ENCODE measurements around the gene SBK1. TPM values are rescaled to one million over a fixed set of nuclear protein-coding genes. Genes with fewer than 3 reads are reported as not detected.
"Not testable (repeated sequence)": the region's sequence is repeated elsewhere in the genome, so short reads cannot be mapped to it uniquely, and the experiment has no call there.

The SBK1 gene
- total and polyA plus RNA-seq, 2 experiments from 2014 or later, result 4.2 to 9.7 TPM

- not testable (repeated sequence) for H3K27me3 ChIP-seq; H2AFZ ChIP-seq; H3K36me3 ChIP-seq (replicated peaks; ENCODE audit: insufficient read depth, low read depth); H3K4me2 ChIP-seq; H3K27ac ChIP-seq; H3K79me2 ChIP-seq; H3K4me1 ChIP-seq (ENCODE audit: insufficient read depth); H3K4me3 ChIP-seq; H3K9me3 ChIP-seq (ENCODE audit: low read depth); H4K20me1 ChIP-seq (ENCODE audit: insufficient read depth, poor library complexity, severe bottlenecking); H3K9me2 ChIP-seq (replicated peaks; ENCODE audit: insufficient read depth); DNase-seq (ENCODE audit: low spot score)
- WGBS (ENCODE audit: low lambda C conversion rate, missing lambda C conversion rate), result 96% methylated on average over 5 of the region's 6 CpGs
Observed at GRCh38 chr16:28338230-28338629, 45.9 kb downstream of the SBK1 start.

GRCh38 chr16:28362600-28362999 is 70.3 kb downstream of the SBK1 start:
- not testable (repeated sequence) for H3K4me2 ChIP-seq; H3K79me2 ChIP-seq; H2AFZ ChIP-seq; H3K27me3 ChIP-seq; H3K4me1 ChIP-seq (ENCODE audit: insufficient read depth); H3K9me2 ChIP-seq (replicated peaks; ENCODE audit: insufficient read depth); H4K20me1 ChIP-seq (ENCODE audit: insufficient read depth, poor library complexity, severe bottlenecking); H3K4me3 ChIP-seq; DNase-seq (ENCODE audit: low spot score); H3K9me3 ChIP-seq (ENCODE audit: low read depth); H3K27ac ChIP-seq; H3K36me3 ChIP-seq (replicated peaks; ENCODE audit: insufficient read depth, low read depth)
- WGBS (ENCODE audit: low lambda C conversion rate, missing lambda C conversion rate), result 89% methylated on average over 1 of the region's 5 CpGs

GRCh38 chr16:28363408-28363807 is 71.1 kb downstream of the SBK1 start, which contains the start of gene NPIPB6:
NPIPB6 (minus strand) TSS chr16:28363508; CDS start chr16:28362822, 686 bp downstream.
- H4K20me1 ChIP-seq (ENCODE audit: insufficient read depth, poor library complexity, severe bottlenecking); H2AFZ ChIP-seq; H3K9me3 ChIP-seq (ENCODE audit: low read depth); H3K27ac ChIP-seq; H3K36me3 ChIP-seq (replicated peaks; ENCODE audit: insufficient read depth, low read depth); H3K4me1 ChIP-seq (ENCODE audit: insufficient read depth); H3K4me2 ChIP-seq; H3K27me3 ChIP-seq; DNase-seq (ENCODE audit: low spot score); H3K9me2 ChIP-seq (replicated peaks; ENCODE audit: insufficient read depth); H3K4me3 ChIP-seq; H3K79me2 ChIP-seq: not testable (repeated sequence)
- no CpG with 5 or more reads among the region's 5 CpGs for WGBS (ENCODE audit: low lambda C conversion rate, missing lambda C conversion rate)

GRCh38 chr16:28364268-28365173 is 72.2 kb downstream of the SBK1 start:
- not testable (repeated sequence) for H3K27ac ChIP-seq; H2AFZ ChIP-seq; H3K9me3 ChIP-seq (ENCODE audit: low read depth); H3K27me3 ChIP-seq; H3K4me1 ChIP-seq (ENCODE audit: insufficient read depth); H3K9me2 ChIP-seq (replicated peaks; ENCODE audit: insufficient read depth); H3K4me2 ChIP-seq; H4K20me1 ChIP-seq (ENCODE audit: insufficient read depth, poor library complexity, severe bottlenecking); H3K79me2 ChIP-seq; H3K4me3 ChIP-seq; H3K36me3 ChIP-seq (replicated peaks; ENCODE audit: insufficient read depth, low read depth); DNase-seq (ENCODE audit: low spot score)
- TF ChIP-seq CTCF (IDR thresholded peaks at IDR 0.05; ENCODE audit: poor library complexity), result peak; percentile 6
- 5% methylated on average over 4 of the region's 75 CpGs for WGBS (ENCODE audit: low lambda C conversion rate, missing lambda C conversion rate)

GRCh38 chr16:28367926-28368325 is 75.6 kb downstream of the SBK1 start:
- H3K9me3 ChIP-seq (ENCODE audit: low read depth), result not testable (repeated sequence)

More at GRCh38 chr16:28367926-28368325, 75.6 kb downstream of the SBK1 start:
- not testable (repeated sequence) for H3K4me1 ChIP-seq (ENCODE audit: insufficient read depth); H3K79me2 ChIP-seq; H2AFZ ChIP-seq; H4K20me1 ChIP-seq (ENCODE audit: insufficient read depth, poor library complexity, severe bottlenecking); H3K27ac ChIP-seq; H3K27me3 ChIP-seq; H3K4me2 ChIP-seq; H3K9me2 ChIP-seq (replicated peaks; ENCODE audit: insufficient read depth); H3K4me3 ChIP-seq; H3K36me3 ChIP-seq (replicated peaks; ENCODE audit: insufficient read depth, low read depth)
- WGBS (ENCODE audit: low lambda C conversion rate, missing lambda C conversion rate), result 81% methylated on average over 9 of the region's 32 CpGs
- peak; percentile 2 for DNase-seq (ENCODE audit: low spot score)

Small RNA genes within 50 kb of the gene (small RNA-seq; reads per million reads assigned to genes)
- not detected for gene AC138904.2

Other genes with a start within 250 kb of the SBK1 start
- not detected in 2 replicates for gene GSG1L, start 228.8 kb upstream of the SBK1 start, total RNA-seq
- not detected in 2 replicates for gene GSG1L, start 228.8 kb upstream of the SBK1 start, polyA plus RNA-seq
- gene XPO6, start 80.6 kb upstream of the SBK1 start, total RNA-seq, result 49.7 and 111 TPM in 2 replicates
- 39.8 and 48.8 TPM in 2 replicates for gene XPO6, start 80.6 kb upstream of the SBK1 start, polyA plus RNA-seq
- gene NPIPB6, start 71.0 kb downstream of the SBK1 start, total RNA-seq, result 1.9 and 2.2 TPM in 2 replicates
- 0.69 and 2.0 TPM in 2 replicates for gene NPIPB6, start 71.0 kb downstream of the SBK1 start, polyA plus RNA-seq
- gene EIF3CL, start 111.3 kb downstream of the SBK1 start, total RNA-seq, result 64.6 and 108 TPM in 2 replicates
- gene EIF3CL, start 111.3 kb downstream of the SBK1 start, polyA plus RNA-seq, result 2.3 TPM in 1 of 2 replicates, not detected in the other
- not detected in 2 replicates for gene NPIPB7, start 179.8 kb downstream of the SBK1 start, total RNA-seq
- not detected in 2 replicates for gene NPIPB7, start 179.8 kb downstream of the SBK1 start, polyA plus RNA-seq
- 43.4 and 62.1 TPM in 2 replicates for gene CLN3, start 199.5 kb downstream of the SBK1 start, total RNA-seq
- 94.1 and 102 TPM in 2 replicates for gene CLN3, start 199.5 kb downstream of the SBK1 start, polyA plus RNA-seq
- 0.04 and 0.13 TPM in 2 replicates for gene APOBR, start 202.1 kb downstream of the SBK1 start, total RNA-seq
- gene APOBR, start 202.1 kb downstream of the SBK1 start, polyA plus RNA-seq, result 0.22 and 0.26 TPM in 2 replicates
- gene IL27, start 214.3 kb downstream of the SBK1 start, total RNA-seq, result not detected in 2 replicates
- not detected in 2 replicates for gene IL27, start 214.3 kb downstream of the SBK1 start, polyA plus RNA-seq
- 18.0 and 18.3 TPM in 2 replicates for gene NUPR1, start 246.4 kb downstream of the SBK1 start, total RNA-seq
- gene NUPR1, start 246.4 kb downstream of the SBK1 start, polyA plus RNA-seq, result 118 and 130 TPM in 2 replicates